Kidney (tissue), 14 donors: Measurements from ENCODE around the gene XAB2. TPM values are rescaled to one million over a fixed set of nuclear protein-coding genes. Genes with fewer than 3 reads are reported as not detected.

ENCODE experiments used
- DNase-seq, 5 donors: peaks; one replicate each; pipeline ENCODE4 v3.0.0-alpha.2; 2013 to 2020
- FAIRE-seq: peaks from 2 replicates; lab custom pipeline; 2012; peaks lifted over from hg19 to GRCh38; lab: Jason Lieb, UNC
- H3K27ac ChIP-seq, 2 donors: one replicate each; pipeline ENCODE4 v1.7.0; 2013; ENCODE audit warnings: low read depth in 2 of 2, low read length in 2 of 2, inconsistent platforms in 1 of 2
- H3K27me3 ChIP-seq: one replicate; pipeline ENCODE4 v1.7.1; 2013; ENCODE audit warnings: low read length, inconsistent platforms; ENCODE audit not compliant: control insufficient read depth, insufficient read depth
- H3K36me3 ChIP-seq, 3 donors: one replicate each; pipeline versions ENCODE4 v1.7.0 to v1.7.1; 2013; ENCODE audit warnings: low read length in 3 of 3, control low read depth in 1 of 3, inconsistent platforms in 1 of 3; ENCODE audit not compliant: insufficient read depth in 3 of 3, control insufficient read depth in 2 of 3
- H3K4me1 ChIP-seq, 3 donors: one replicate each; pipeline versions ENCODE4 v1.7.0 to v1.7.1; 2013; ENCODE audit warnings: low read length in 3 of 3, inconsistent platforms in 1 of 3, low read depth in 1 of 3; ENCODE audit not compliant: control insufficient read depth in 2 of 3, insufficient read depth in 2 of 3
- H3K4me3 ChIP-seq, 3 donors: one replicate each; pipeline versions ENCODE4 v1.7.0 to v1.8.1; 2013; ENCODE audit warnings: low read length in 3 of 3, control low read depth in 1 of 3, inconsistent platforms in 1 of 3
- H3K9ac ChIP-seq, 3 donors: one replicate each; pipeline versions ENCODE4 v1.7.0 to v1.7.1; 2013; ENCODE audit warnings: low read length in 3 of 3, control low read depth in 1 of 3, inconsistent platforms in 1 of 3
- H3K9me3 ChIP-seq, 3 donors: one replicate each; pipeline versions ENCODE4 v1.7.0 to v1.7.1; 2013; ENCODE audit warnings: low read length in 3 of 3, control low read depth in 1 of 3, inconsistent platforms in 1 of 3; ENCODE audit not compliant: control insufficient read depth in 2 of 3, insufficient read depth in 1 of 3
- CTCF ChIP-seq: IDR thresholded peaks from 3 replicates; pipeline ENCODE4 v1.5.1; 2012; ENCODE audit warnings: mild to moderate bottlenecking, moderate library complexity, borderline replicate concordance; ENCODE audit not compliant: insufficient read depth; ENCODE audit errors: extremely low read depth
- intact Hi-C: fragments of 100-400 bp; cut with DNase I; formaldehyde crosslinking; loops from one replicate; pipeline ENCODE4 v1.11.1; 2022
- polyA plus RNA-seq: library from polyadenylated mRNA; stranded (reverse); fragments of 350-450 nt; fragmentation: Illumina TruSeq; extraction: RNeasy Lipid Tissue Mini Kit (QIAGEN cat#74804); gene quantifications from one replicate; pipeline ENCODE4 v1.2.3, GENCODE V29; 2014; ENCODE audit warnings: low read depth, low replicate concordance; ENCODE audit not compliant: insufficient read depth
- total RNA-seq: library from RNA; stranded (reverse); fragmentation: NEBNext Ultra II Directional; extraction: Animal tissue kit (Norgen Biotek cat#: 25700); gene quantifications from one replicate; pipeline ENCODE4 v1.2.1, GENCODE V29; 2021
- donor health status: control.
- donor health status: control.
- donor health status: control.
- donor health status: control.
- donor health status: control.
- donor health status: DM: yes; HTN: yes; CAD: no.
- donor health status: Normal renal cell carcinoma (clear cell type).

Gene XAB2
- total and polyA plus RNA-seq, 2 donors from 2014 or later = 34.2 to 44.4 TPM

- no peaks in the 10 kb centered on the region for H3K9me3 ChIP-seq
- H3K4me3 ChIP-seq = no peak overlapping the region
- intact Hi-C loops = no loop called here
- no peak overlapping the region for H3K27ac ChIP-seq
- TF ChIP-seq CTCF = no peak
- FAIRE-seq (no peak), DNase-seq (no peak)
- H3K27me3 ChIP-seq = no peaks in the 10 kb centered on the region
- no peaks in the 10 kb centered on the region for H3K36me3 ChIP-seq
- no peak overlapping the region for H3K9ac ChIP-seq
- no peaks in the 10 kb centered on the region for H3K4me1 ChIP-seq
Measured at GRCh38 chr19:7602240-7602934, 27.0 kb downstream of the XAB2 start.

GRCh38 chr19:7600721-7601120 lies 28.6 kb downstream of the XAB2 start:
- H3K27ac ChIP-seq = no peak overlapping the region
- no peaks in the 10 kb centered on the region for H3K36me3 ChIP-seq
- intact Hi-C loops = no loop called here
- H3K4me3 ChIP-seq = no peak overlapping the region
- FAIRE-seq (no peak), DNase-seq (no peak)
- H3K4me1 ChIP-seq = no peaks in the 10 kb centered on the region
- no peak for TF ChIP-seq CTCF
- H3K9me3 ChIP-seq = no peaks in the 10 kb centered on the region
- no peaks in the 10 kb centered on the region for H3K27me3 ChIP-seq
- no peak overlapping the region for H3K9ac ChIP-seq

GRCh38 chr19:7598180-7598579 lies 31.2 kb downstream of the XAB2 start:
- Histone ChIP-seq H3K27ac (no peak overlapping the region), H3K36me3 (no peaks in the 10 kb centered on the region), H3K4me3 (no peak overlapping the region), H3K9ac (no peak overlapping the region), H3K27me3 (no peaks in the 10 kb centered on the region), H3K9me3 (no peaks in the 10 kb centered on the region), H3K4me1 (no peaks in the 10 kb centered on the region)
- intact Hi-C loops = no loop called here
- DNase-seq (no peak), FAIRE-seq (no peak)
- TF ChIP-seq CTCF = no peak
